Activated CD4-positive, alpha-beta memory T cell treated with anti-CD3 and anti-CD28 coated beads for 36 hours (primary cell): ENCODE measurements around the gene DNAJB2. TPM values are rescaled to one million over a fixed set of nuclear protein-coding genes. Genes with fewer than 3 reads are reported as not detected.

Source experiments
- CTCF ChIA-PET: fragments of 350-600 bp; sonication (Branson Sonifier 250); formaldehyde crosslinking; loops from one replicate; lab custom pipeline; 2021; ENCODE audit warnings: antibody characterized with exemption, inconsistent platforms; lab: Charles Lee
- POLR2A ChIA-PET: fragments of 350-600 bp; sonication (Branson Sonifier 250); formaldehyde crosslinking; loops from one replicate; lab custom pipeline; 2021; ENCODE audit warnings: antibody characterized with exemption; lab: Charles Lee
- DNase-seq: peaks from one replicate; pipeline ENCODE4 v3.0.0-alpha.2; 2020
- H3K27ac Mint-ChIP-seq: one replicate; pipeline ENCODE4 v1.8.0; 2021; ENCODE audit warnings: mixed read lengths
- H3K27me3 Mint-ChIP-seq: one replicate; pipeline ENCODE4 v1.8.0; 2021; ENCODE audit warnings: mixed read lengths
- H3K36me3 Mint-ChIP-seq: one replicate; pipeline ENCODE4 v1.8.0; 2021; ENCODE audit warnings: mixed read lengths
- H3K4me1 Mint-ChIP-seq: one replicate; pipeline ENCODE4 v1.8.0; 2021; ENCODE audit warnings: low read depth, mixed read lengths
- H3K4me3 Mint-ChIP-seq: one replicate; pipeline ENCODE4 v1.8.0; 2021; ENCODE audit warnings: mild to moderate bottlenecking, mixed read lengths
- H3K9me3 Mint-ChIP-seq: one replicate; pipeline ENCODE4 v1.8.0; 2021; ENCODE audit warnings: mixed read lengths
- intact Hi-C: fragments of 100-400 bp; cut with micrococcal nuclease; formaldehyde crosslinking; loops from one replicate; pipeline ENCODE4 v1.15.1; 2023
- total RNA-seq, 2 experiments: library from RNA; stranded (reverse); gene quantifications; one replicate each; pipeline ENCODE4 v1.2.3, GENCODE V29; 2021

The DNAJB2 gene
- total RNA-seq, 2 experiments from 2014 or later = 37.3 to 39.1 TPM

DNA sequence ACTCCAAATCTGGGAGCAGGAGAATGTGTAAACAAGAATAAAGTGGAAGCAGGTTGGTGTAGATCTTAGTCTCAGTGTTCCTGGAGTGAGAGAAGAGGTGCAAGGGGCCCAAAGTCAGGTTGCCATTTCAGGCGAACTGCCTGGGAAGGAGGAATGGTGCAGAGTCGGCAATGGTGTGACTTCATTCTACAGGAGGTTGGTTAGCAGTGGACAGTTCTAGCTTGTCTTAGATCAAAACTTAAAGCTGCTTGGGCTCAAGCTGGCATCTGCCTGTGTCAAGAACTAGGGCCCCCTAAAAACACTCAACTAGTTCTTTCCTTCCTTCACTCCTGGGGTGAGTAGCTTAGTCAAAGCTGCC is 30.3 kb upstream of the DNAJB2 start:
- Mint-ChIP-seq H3K9me3 (no peaks in the 10 kb centered on the region), H3K4me3 (peak overlapping the region; percentile 68), H3K4me1 (peaks cover 80% of the 10 kb centered on the region), H3K27ac (peak overlapping the region; percentile 98), H3K27me3 (no peaks in the 10 kb centered on the region), H3K36me3 (peaks cover 60% of the 10 kb centered on the region)
- ChIA-PET POLR2A (interaction anchor here (1.0 to 3.3 kb wide), 5 partner anchors 19 to 30 kb away, joined by 3 to 32 read pairs (median 12); partner anchors contain the start of genes ABCB6, ANKZF1, ATG9A and DNAJB2), CTCF (interaction anchor here (1.0 to 6.8 kb wide), 10 partner anchors 19 to 190 kb away, joined by 3 to 51 read pairs (median 4); partner anchors contain the start of genes ANKZF1, ATG9A, CNPPD1 and DNAJB2)
- DNase-seq = no peak
- intact Hi-C loops = loop anchor here (5.0 kb wide), 1 partner anchor 852 kb away; the partner anchor contains the start of gene CTDSP1

- DNase-seq = peak; percentile 62
- Mint-ChIP-seq H3K4me1 (peaks cover 75% of the 10 kb centered on the region), H3K9me3 (no peaks in the 10 kb centered on the region), H3K36me3 (peaks cover 60% of the 10 kb centered on the region), H3K27me3 (no peaks in the 10 kb centered on the region), H3K27ac (peak overlapping the region; percentile 98), H3K4me3 (peak overlapping the region; percentile 68)
- intact Hi-C loops = loop anchor here (5.0 kb wide), 1 partner anchor 852 kb away; the partner anchor contains the start of gene CTDSP1
- ChIA-PET POLR2A (interaction anchor here (1.0 to 3.3 kb wide), 6 partner anchors 20 to 43 kb away, joined by 3 to 32 read pairs (median 8); partner anchors contain the start of genes ABCB6, ANKZF1, ATG9A and DNAJB2), CTCF (interaction anchor here (1.0 to 6.8 kb wide), 11 partner anchors 20 to 191 kb away, joined by 3 to 51 read pairs (median 4); partner anchors contain the start of genes ANKZF1, ATG9A, CNPPD1 and DNAJB2)
Observed at GRCh38 chr2:219249203-219249980, 29.8 kb upstream of the DNAJB2 start.

- H3K4me1 Mint-ChIP-seq = peaks cover 74% of the 10 kb centered on the region
- POLR2A ChIA-PET = interaction anchor here (1.6 to 3.3 kb wide), 5 partner anchors 20 to 44 kb away, joined by 3 to 32 read pairs (median 12); partner anchors contain the start of genes ABCB6, ANKZF1, ATG9A and DNAJB2
- no peak for DNase-seq
- CTCF ChIA-PET = interaction anchor here (1.0 to 6.8 kb wide), 6 partner anchors 28 to 192 kb away, joined by 3 to 51 read pairs (median 7); partner anchors contain the start of gene DNAJB2
- peak overlapping the region; percentile 98 for H3K27ac Mint-ChIP-seq
- peak overlapping the region; percentile 68 for H3K4me3 Mint-ChIP-seq
- peaks cover 60% of the 10 kb centered on the region for H3K36me3 Mint-ChIP-seq
- H3K9me3 Mint-ChIP-seq = no peaks in the 10 kb centered on the region
- H3K27me3 Mint-ChIP-seq = no peaks in the 10 kb centered on the region
- intact Hi-C loops = loop anchor here (10.0 kb wide), 1 partner anchor 595 kb away; the partner anchor contains the start of genes BCS1L and ZNF142
Observed at GRCh38 chr2:219250049-219250781, 29.0 kb upstream of the DNAJB2 start.

- Mint-ChIP-seq H3K9me3 (no peaks in the 10 kb centered on the region), H3K4me1 (peaks cover 73% of the 10 kb centered on the region), H3K27me3 (no peaks in the 10 kb centered on the region), H3K36me3 (peaks cover 57% of the 10 kb centered on the region), H3K4me3 (peak overlapping the region; percentile 86), H3K27ac (peak overlapping the region; percentile 97)
- ChIA-PET CTCF (interaction anchor here (0.9 to 8.2 kb wide), 6 partner anchors 11 to 92 kb away, joined by 3 to 95 read pairs (median 4); partner anchors contain the start of gene DNAJB2), POLR2A (interaction anchor here (0.9 to 4.7 kb wide), 6 partner anchors 12 to 75 kb away, joined by 4 to 85 read pairs (median 8); partner anchors contain the start of genes ANKZF1, ATG9A, CNPPD1 and DNAJB2)
- no peak for DNase-seq
- intact Hi-C loops = loop anchor here (10.0 kb wide), 1 partner anchor 597 kb away; the partner anchor contains the start of genes BCS1L and ZNF142
Observed at GRCh38 chr2:219251656-219252055, 27.5 kb upstream of the DNAJB2 start.

DNA sequence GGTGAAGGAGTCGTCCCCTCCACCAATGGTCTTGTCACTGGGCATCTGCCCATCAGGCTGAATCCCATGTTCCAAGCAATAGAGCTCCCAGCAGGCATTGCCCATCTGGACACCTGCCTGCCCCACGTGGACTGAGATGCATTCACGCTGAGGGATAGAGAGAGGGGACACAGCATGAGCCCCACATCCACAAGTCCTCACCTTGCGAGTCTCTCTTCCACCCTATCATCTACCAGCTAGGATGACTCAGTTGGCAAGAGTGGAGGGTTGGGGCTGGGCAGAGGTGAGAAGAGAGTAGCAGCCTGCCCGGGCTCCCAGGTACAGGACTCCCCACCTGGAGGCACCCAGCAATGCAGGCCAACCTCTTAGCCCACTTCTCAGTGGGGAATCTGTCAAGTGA is 27.1 kb upstream of the DNAJB2 start:
- peak overlapping the region; percentile 86 for H3K4me3 Mint-ChIP-seq
- ChIA-PET POLR2A (interaction anchor here (1.1 to 4.7 kb wide), 6 partner anchors 12 to 76 kb away, joined by 4 to 85 read pairs (median 8); partner anchors contain the start of genes ANKZF1, ATG9A, CNPPD1 and DNAJB2), CTCF (interaction anchor here (0.9 to 8.2 kb wide), 6 partner anchors 10 to 137 kb away, joined by 3 to 95 read pairs (median 4); partner anchors contain the start of gene DNAJB2)
- peak; percentile 57 for DNase-seq
- H3K27ac Mint-ChIP-seq = peak overlapping the region; percentile 97
- peaks cover 68% of the 10 kb centered on the region for H3K4me1 Mint-ChIP-seq
- peaks cover 54% of the 10 kb centered on the region for H3K36me3 Mint-ChIP-seq
- H3K9me3 Mint-ChIP-seq = no peaks in the 10 kb centered on the region
- intact Hi-C loops = loop anchor here (10.0 kb wide), 1 partner anchor 597 kb away; the partner anchor contains the start of genes BCS1L and ZNF142
- H3K27me3 Mint-ChIP-seq = no peaks in the 10 kb centered on the region

- Mint-ChIP-seq H3K27me3 (no peaks in the 10 kb centered on the region), H3K9me3 (no peaks in the 10 kb centered on the region), H3K4me3 (peak overlapping the region; percentile 86), H3K36me3 (peaks cover 51% of the 10 kb centered on the region), H3K27ac (peak overlapping the region; percentile 97), H3K4me1 (peaks cover 64% of the 10 kb centered on the region)
- DNase-seq = no peak
- ChIA-PET CTCF (interaction anchor here (0.5 to 8.2 kb wide), 8 partner anchors 14 to 1085 kb away, joined by 3 to 95 read pairs (median 4); partner anchors contain the start of genes ANKZF1, ATG9A and DNAJB2), POLR2A (interaction anchor here (0.7 to 4.7 kb wide), 11 partner anchors 7 to 848 kb away, joined by 4 to 85 read pairs (median 8); partner anchors contain the start of genes ABCB6, ANKZF1, ATG9A and CNPPD1)
- intact Hi-C loops = loop anchor here (10.0 kb wide), 1 partner anchor 598 kb away; the partner anchor contains the start of genes BCS1L and ZNF142
Observed at GRCh38 chr2:219252570-219252899, 26.6 kb upstream of the DNAJB2 start.

GRCh38 chr2:219252900-219253752 is 26.0 kb upstream of the DNAJB2 start, which contains the start of gene TUBA4B:
TUBA4B (plus strand) TSS chr2:219253243; CDS start chr2:219253408, 165 bp downstream.
- Mint-ChIP-seq H3K36me3 (peaks cover 46% of the 10 kb centered on the region), H3K9me3 (no peaks in the 10 kb centered on the region)

GRCh38 chr2:219253753-219254589 is 25.2 kb upstream of the DNAJB2 start, which contains the start of gene TUBA4A:
TUBA4A (minus strand) TSS chr2:219253918; CDS start chr2:219253858, 60 bp downstream.
- ChIA-PET CTCF (interaction anchor here (0.9 to 8.2 kb wide), 9 partner anchors 9 to 94 kb away, joined by 3 to 95 read pairs (median 6); partner anchors contain the start of genes ANKZF1, ATG9A, DNAJB2 and GLB1L), POLR2A (interaction anchor here (0.8 to 4.7 kb wide), 15 partner anchors 8 to 356 kb away, joined by 3 to 85 read pairs (median 6); partner anchors contain the start of genes ABCB6, ANKZF1, ATG9A and CNPPD1)
- Mint-ChIP-seq H3K27me3 (no peaks in the 10 kb centered on the region), H3K4me1 (peaks cover 49% of the 10 kb centered on the region), H3K36me3 (peaks cover 38% of the 10 kb centered on the region), H3K27ac (peak within 1 kb of the TSS; percentile 97), H3K9me3 (no peaks in the 10 kb centered on the region), H3K4me3 (peak within 1 kb of the TSS; percentile 86)
- intact Hi-C loops = loop anchor here (1.0 to 10.0 kb wide), 10 partner anchors 9 to 599 kb away; partner anchors contain the start of genes ABCB6, ANKZF1, ATG9A and BCS1L
- peak; percentile 92 for DNase-seq

More at GRCh38 chr2:219252900-219253752, 26.0 kb upstream of the DNAJB2 start, which contains the start of gene TUBA4B:
- DNase-seq = peak; percentile 79
- Mint-ChIP-seq H3K4me1 (peaks cover 58% of the 10 kb centered on the region), H3K4me3 (peak within 1 kb of the TSS; percentile 86), H3K27ac (peak within 1 kb of the TSS; percentile 97), H3K27me3 (no peaks in the 10 kb centered on the region)
- CTCF ChIA-PET = interaction anchor here (0.5 to 8.2 kb wide), 6 partner anchors 14 to 1085 kb away, joined by 3 to 95 read pairs (median 4); partner anchors contain the start of genes ANKZF1, ATG9A and DNAJB2
- POLR2A ChIA-PET = interaction anchor here (0.7 to 4.7 kb wide), 15 partner anchors 8 to 848 kb away, joined by 3 to 85 read pairs (median 6); partner anchors contain the start of genes ABCB6, ANKZF1, ATG9A and CNPPD1
- intact Hi-C loops = loop anchor here (1.0 to 10.0 kb wide), 6 partner anchors 8 to 598 kb away; partner anchors contain the start of genes ABCB6, BCS1L, DNAJB2 and GLB1L
